ENCODE data around the gene CLCN1. TPM values are rescaled to one million over a fixed set of nuclear protein-coding genes. Genes with fewer than 3 reads are reported as not detected.

The CLCN1 gene
- total RNA-seq, 4 donors from 2014 or later = not detected

GRCh38 chr7:143394777-143395176, 78.9 kb downstream of the CLCN1 start:
- no peak overlapping the region for H3K27ac ChIP-seq
- no peak for DNase-seq
- no peaks in the 10 kb centered on the region for H3K9me3 ChIP-seq
- TF ChIP-seq POLR2A (IDR thresholded peaks at IDR 0.05) (no peak), CTCF (IDR thresholded peaks at IDR 0.05) (no peak)
- H3K4me1 ChIP-seq = peaks cover 10 to 30% of the 10 kb centered on the region in 2 donors
- H3K4me3 ChIP-seq (replicated peaks in 1 of 3) = no peak overlapping the region
- WGBS, 2 donors = 90 to 91% methylated on average over 6 of the region's 6 CpGs
- intact Hi-C loops (cut with DNase I) = no loop called here
- H3K36me3 ChIP-seq = peaks cover 0 to 14% of the 10 kb centered on the region in 2 donors
- H3K27me3 ChIP-seq = no peaks in the 10 kb centered on the region

- TF ChIP-seq CTCF (IDR thresholded peaks at IDR 0.05) (no peak), POLR2A (IDR thresholded peaks at IDR 0.05) (no peak)
- WGBS, 2 donors = 66 to 70% methylated on average over 14 to 21 of the region's 21 CpGs
- no peak for DNase-seq
- Histone ChIP-seq H3K36me3 (peaks cover 0 to 8% of the 10 kb centered on the region in 2 donors), H3K27ac (no peak overlapping the region), H3K4me1 (peaks cover 10 to 30% of the 10 kb centered on the region in 2 donors), H3K9me3 (no peaks in the 10 kb centered on the region), H3K27me3 (no peaks in the 10 kb centered on the region), H3K4me3 (replicated peaks in 1 of 3) (no peak overlapping the region)
- intact Hi-C loops (cut with DNase I) = no loop called here
Observed at GRCh38 chr7:143395187-143396149, 79.6 kb downstream of the CLCN1 start.

GRCh38 chr7:143396182-143396581, 80.3 kb downstream of the CLCN1 start:
- Histone ChIP-seq H3K9me3 (no peaks in the 10 kb centered on the region), H3K4me1 (peaks cover 10 to 25% of the 10 kb centered on the region in 2 donors), H3K27ac (no peak overlapping the region), H3K36me3 (peaks cover 0 to 1% of the 10 kb centered on the region in 2 donors), H3K27me3 (no peaks in the 10 kb centered on the region), H3K4me3 (replicated peaks in 1 of 3) (no peak overlapping the region)
- DNase-seq = no peak
- intact Hi-C loops (cut with DNase I) = no loop called here
- TF ChIP-seq POLR2A (IDR thresholded peaks at IDR 0.05) = no peak
- 79 to 84% methylated on average over 7 of the region's 7 CpGs for WGBS, 2 donors

GRCh38 chr7:143396625-143397556, 81.0 kb downstream of the CLCN1 start:
- Histone ChIP-seq H3K9me3 (no peaks in the 10 kb centered on the region), H3K4me1 (peaks cover 10 to 18% of the 10 kb centered on the region in 2 donors), H3K27me3 (no peaks in the 10 kb centered on the region), H3K4me3 (replicated peaks in 1 of 3) (no peak overlapping the region), H3K36me3 (no peaks in the 10 kb centered on the region), H3K27ac (no peak overlapping the region)
- intact Hi-C loops (cut with DNase I) = no loop called here
- WGBS, 2 donors = 89 to 90% methylated on average over 16 to 24 of the region's 28 CpGs
- no peak for DNase-seq
- no peak for TF ChIP-seq CTCF (IDR thresholded peaks at IDR 0.05)
- TF ChIP-seq POLR2A (IDR thresholded peaks at IDR 0.05) = no peak

- H3K36me3 ChIP-seq = no peaks in the 10 kb centered on the region
- peaks cover 7 to 13% of the 10 kb centered on the region in 2 donors for H3K4me1 ChIP-seq
- intact Hi-C loops (cut with DNase I) = no loop called here
- H3K4me3 ChIP-seq (replicated peaks in 1 of 3) = no peak overlapping the region
- H3K27ac ChIP-seq = no peak overlapping the region
- H3K27me3 ChIP-seq = no peaks in the 10 kb centered on the region
- WGBS, 2 donors = 95% methylated on average over 13 to 16 of the region's 16 CpGs
- TF ChIP-seq POLR2A (IDR thresholded peaks at IDR 0.05) = no peak
- no peak for TF ChIP-seq CTCF (IDR thresholded peaks at IDR 0.05)
- H3K9me3 ChIP-seq = no peaks in the 10 kb centered on the region
- no peak for DNase-seq
Observed at GRCh38 chr7:143397710-143398530, 82.0 kb downstream of the CLCN1 start.
